GM21529 (cell line): Measurements from ENCODE around the gene EHD1.

ENCODE experiments used
- ATAC-seq: cut with Tn5 transposase; IDR thresholded peaks from one replicate; pipeline ENCODE4 v1.9.1; 2021; ENCODE audit not compliant: unreplicated experiment

Gene EHD1

DNA sequence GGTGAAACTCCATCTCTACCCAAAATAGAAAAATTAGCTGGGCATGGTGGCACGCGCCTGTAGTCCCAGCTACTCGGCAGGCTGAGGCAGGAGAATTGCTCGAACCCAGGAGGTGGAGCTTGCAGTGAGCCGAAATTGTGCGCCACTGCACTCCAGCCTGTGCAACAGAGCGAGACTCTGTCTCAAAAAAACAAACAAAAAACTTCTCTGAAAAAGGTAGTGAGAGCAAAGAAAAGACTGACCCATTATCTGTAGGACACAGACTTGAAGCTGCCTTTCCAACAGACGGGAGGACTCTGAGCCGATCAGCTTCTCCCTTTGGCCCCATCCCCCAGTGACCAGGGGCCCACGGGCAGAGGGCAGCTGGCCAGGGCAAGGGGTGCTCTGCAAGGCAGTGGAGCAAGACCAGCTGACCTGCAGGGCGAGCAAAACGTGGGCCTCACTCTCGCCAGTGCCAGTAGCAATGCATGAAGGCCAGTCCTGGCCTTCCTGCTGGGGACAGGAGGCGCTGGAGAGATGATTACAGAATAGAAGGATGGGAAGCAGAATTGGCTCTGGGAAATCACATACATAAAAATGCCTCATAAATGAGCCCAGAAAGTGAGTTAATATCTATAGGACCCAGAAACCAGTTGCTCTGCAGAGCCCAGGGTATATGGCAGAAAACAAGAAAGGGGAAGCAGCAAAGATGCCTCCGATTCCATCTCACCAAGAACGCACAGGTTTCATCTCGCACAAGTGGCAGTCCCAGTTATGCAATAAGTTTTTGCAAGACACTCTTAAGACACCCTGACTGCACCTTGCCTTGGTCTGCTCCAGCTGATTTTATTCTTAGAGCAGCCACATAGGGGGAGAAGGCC lies 2.8 kb downstream of the EHD1 start:
- no peak for ATAC-seq

- no peak for ATAC-seq
These were observed 3.8 kb downstream of the EHD1 start for GRCh38 chr11:64874308-64875240.

DNA sequence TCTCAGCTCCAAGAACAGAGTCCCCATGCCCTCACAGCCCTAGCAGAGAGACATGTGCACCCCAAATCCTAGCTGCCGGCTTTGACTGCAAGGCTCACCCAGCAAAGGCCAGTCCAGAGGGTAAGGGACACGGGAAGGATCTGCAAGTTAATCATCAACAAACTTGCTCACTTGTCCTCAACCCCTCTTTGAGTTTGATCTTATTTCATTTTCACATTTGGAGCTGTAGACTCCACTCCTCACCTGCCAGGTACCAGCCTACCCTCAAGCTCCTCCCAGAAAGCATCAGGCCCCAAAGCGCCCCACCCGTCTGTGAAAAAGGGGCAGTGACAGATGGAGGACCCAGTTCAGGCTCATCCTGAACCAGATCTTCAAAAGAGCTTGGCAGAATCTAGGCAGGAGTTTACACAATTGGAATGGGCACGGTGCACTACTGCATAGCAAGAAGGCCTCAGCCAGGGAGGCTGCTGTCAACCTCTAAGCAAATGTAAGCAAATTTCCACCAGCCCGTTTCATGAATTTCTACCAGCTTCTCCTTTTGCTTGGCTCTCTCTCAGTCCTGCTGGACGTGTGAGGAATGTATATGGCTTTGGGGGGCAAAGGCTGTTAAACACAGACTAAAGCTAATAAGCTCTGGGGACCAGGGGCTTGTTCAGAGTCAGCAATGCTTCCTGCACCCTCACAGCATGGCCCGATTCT lies 5.5 kb downstream of the EHD1 start:
- no peak for ATAC-seq

- no peak for ATAC-seq
These were observed 6.9 kb downstream of the EHD1 start for GRCh38 chr11:64871492-64871891.

GRCh38 chr11:64870893-64871466 lies 7.4 kb downstream of the EHD1 start:
- no peak for ATAC-seq

GRCh38 chr11:64870176-64870892 lies 8.1 kb downstream of the EHD1 start:
- ATAC-seq: no peak

DNA sequence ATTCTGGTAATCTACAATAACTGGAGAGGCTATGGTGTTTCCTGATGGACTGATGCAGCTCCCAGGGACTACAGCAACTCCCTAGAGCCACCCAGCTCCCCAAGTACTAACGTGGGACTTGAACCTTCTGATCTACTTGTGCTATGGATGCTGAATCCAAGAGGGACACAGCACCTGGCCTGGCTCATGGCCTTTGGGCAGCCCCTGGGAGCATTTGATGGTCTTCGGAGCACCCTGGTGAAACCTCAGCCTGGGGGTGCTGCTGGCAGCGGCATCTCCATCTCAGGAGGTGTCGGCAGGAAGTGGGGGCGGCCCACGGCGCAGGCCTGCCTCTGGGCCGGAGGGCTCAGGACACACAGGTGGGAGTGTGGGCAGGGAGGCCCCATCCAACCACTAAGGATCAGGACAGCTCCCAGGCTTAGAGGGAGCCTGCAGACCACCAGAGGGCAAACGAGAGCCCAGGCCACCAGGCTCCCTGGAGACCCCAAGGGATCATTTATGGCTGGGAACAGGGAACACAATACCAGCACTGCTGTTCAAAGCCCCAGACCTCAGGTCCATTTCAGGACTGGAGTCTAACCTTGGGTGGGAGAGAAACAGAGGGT lies 8.7 kb downstream of the EHD1 start:
- ATAC-seq: no peak

GRCh38 chr11:64868904-64869570 lies 9.4 kb downstream of the EHD1 start:
- ATAC-seq: no peak

DNA sequence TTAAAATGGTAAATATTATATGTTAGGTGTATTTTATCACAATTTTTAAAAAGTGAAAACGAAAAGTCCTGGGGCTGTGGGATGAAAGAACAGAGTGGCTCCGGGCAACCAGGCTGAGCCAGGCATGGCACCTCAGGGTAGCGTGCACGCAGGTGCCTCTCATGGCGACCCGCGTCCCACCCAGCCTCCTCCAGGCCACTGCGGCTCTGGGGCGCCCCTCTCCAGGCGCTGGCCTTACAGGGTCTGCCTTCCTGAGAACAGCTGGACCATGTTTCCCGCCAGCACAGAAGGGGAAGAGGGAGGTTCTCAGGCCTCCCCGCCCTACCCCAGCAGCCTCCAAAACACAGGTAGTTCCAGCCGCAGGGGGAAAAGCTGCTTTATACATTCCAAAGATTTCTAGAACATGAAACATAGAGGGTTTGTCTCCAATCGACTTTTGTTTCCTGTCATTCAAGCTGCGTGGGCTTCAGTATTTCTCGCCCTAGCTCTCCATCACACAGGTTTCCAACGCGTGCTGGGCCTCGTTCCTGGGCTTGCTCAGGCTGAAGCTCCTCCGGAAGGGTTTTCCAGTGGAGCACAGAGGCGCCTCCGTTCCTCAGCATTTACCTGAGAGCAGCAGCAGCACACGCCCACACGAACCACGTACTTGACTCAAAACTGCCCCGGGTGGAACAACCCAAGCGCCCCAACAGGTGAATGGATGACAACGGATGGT lies 10.5 kb downstream of the EHD1 start:
- no peak for ATAC-seq

DNA sequence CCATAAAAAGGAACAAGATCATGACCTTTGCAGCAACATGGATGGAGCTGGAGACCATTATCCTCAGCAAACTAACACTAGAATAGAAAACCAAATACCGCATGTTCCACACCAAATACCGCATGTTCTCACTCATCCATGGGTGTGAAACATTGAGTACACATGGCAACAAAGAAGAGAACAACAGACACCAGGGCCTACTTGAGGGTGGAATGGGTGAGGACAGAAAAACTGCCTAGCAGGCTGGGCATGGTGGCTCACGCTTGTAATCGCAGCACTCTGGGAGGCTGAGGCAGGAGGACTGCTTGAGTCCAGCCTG lies 12.3 kb downstream of the EHD1 start:
- ATAC-seq: no peak

GRCh38 chr11:64865286-64866172 lies 12.9 kb downstream of the EHD1 start:
- ATAC-seq: peak; percentile 41

DNA sequence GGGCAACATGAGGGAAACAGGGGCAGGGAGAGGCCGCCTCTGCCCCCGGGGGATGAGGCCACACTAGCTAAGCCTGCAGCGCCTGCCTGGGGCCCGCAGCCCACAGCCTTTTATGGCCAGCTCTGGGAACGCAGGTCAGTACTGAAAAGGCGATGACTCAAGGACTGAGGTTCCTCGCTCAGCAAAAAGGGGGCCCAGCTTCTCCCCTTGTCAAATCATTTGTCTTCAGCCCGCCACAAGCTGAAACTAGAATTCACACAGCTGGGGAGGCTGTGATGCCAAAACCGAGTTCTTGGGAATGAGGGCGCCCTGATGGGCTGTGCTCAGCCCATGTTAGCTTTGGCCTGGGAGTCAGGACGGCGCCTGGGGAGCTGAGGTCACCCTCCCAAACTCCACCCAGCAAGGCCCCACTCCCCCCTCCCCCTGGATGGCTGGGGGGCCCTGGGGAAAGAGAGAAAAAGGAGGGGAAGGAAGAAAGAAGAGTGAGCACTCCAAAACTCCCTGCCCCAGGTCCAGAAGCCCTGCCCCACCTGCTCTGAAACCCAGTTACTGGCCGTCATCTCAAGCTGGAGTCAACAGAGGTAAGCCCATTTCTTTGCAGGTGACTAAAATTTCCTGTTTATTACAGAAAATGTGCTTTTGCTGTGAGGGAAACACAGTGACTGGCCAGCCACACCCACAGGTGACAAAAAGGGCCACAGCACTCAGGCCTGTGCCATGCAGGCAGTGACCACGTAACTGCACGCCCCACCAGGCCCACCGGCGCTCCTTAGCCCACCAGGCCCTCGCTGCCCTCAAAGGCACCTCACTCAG lies 13.7 kb downstream of the EHD1 start:
- peak; percentile 32 for ATAC-seq

- no peak for ATAC-seq
These were observed 14.3 kb downstream of the EHD1 start for GRCh38 chr11:64864135-64864472.

DNA sequence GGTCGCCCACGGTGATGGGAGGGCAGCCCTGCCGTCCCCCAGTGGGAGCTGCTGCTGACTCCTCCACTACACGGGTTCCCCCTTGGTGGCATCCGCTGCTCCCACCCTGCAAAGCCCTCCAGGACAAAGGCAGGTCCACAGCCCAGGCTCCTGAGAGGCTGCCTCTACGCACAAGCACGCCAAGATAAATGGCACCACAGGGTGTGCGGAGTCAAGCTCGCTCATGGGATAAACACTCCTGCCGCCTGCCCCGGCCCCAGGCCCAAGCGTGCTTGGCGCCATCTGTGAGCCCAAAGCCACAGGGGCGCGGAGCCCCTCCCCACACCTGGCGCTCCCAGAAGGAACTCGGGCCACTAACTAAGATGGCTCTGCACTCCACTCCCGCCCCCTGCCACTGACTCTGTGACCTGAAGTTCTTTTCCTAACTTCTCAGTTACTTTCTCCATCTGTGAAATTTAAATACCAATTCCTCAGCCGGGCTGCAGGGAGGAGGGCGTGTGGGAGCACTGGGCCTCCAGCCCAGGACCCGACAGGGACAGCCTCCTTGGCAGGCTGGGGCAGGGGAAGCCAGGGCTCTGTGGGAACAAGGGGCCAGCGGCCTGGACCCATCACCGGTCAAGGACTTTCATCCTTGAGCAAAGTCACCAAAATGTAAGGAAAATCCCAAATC lies 14.9 kb downstream of the EHD1 start:
- no peak for ATAC-seq

- no peak for ATAC-seq
These were observed 15.4 kb downstream of the EHD1 start for GRCh38 chr11:64862987-64863390.

DNA sequence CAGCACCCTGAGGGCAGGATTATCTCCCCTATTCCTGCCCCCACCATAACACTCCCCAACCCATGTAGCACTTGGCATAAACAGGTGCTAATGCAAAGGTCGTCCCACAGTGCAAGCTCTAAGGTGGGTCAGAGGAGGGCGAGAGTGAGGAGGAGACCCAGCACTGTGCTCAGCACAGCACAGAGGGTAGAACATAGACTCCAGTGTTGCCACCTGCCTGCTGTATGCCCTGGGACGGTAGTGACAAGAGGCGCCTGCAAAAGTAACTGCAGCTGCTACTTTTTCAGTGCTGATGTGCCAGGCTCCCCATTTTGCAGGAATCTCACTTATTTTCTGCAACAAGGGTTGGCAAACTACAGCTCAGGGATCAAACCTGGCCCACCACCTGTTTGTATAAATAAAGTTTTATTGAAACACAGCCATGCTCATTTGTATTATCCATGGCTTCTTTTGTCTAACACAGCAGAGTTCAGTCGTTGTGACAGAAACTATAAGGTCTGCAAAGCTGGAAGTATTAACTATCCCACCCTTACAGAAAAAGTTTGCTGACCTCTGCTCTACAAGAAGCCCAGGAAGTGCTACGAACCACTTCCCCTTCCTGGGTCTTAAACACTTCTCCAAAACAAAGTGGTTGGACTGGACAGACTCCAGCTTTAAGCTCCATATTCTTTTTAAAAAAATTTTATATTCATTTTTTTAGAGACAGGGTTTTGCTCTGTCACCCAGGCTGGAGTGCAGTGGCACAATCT lies 17.0 kb downstream of the EHD1 start:
- ATAC-seq: no peak
